DND-41 (cell line): ENCODE data around the gene ABHD12B.

Experiments
- EZH2 ChIP-seq: IDR thresholded peaks from 3 replicates; pipeline ENCODE4 v1.6.1; 2012; ENCODE audit warnings: borderline replicate concordance, low read depth, mild to moderate bottlenecking, moderate library complexity, low read length, inconsistent platforms; ENCODE audit not compliant: severe bottlenecking
- TF ChIP-seq, protein P1 (sequence below): IDR thresholded peaks from 2 replicates; pipeline ENCODE4 v1.5.1; 2012; ENCODE audit warnings: borderline replicate concordance, low read length, moderate library complexity, mild to moderate bottlenecking; ENCODE audit not compliant: poor library complexity, severe bottlenecking; ENCODE audit errors: extremely low read depth

DNA sequence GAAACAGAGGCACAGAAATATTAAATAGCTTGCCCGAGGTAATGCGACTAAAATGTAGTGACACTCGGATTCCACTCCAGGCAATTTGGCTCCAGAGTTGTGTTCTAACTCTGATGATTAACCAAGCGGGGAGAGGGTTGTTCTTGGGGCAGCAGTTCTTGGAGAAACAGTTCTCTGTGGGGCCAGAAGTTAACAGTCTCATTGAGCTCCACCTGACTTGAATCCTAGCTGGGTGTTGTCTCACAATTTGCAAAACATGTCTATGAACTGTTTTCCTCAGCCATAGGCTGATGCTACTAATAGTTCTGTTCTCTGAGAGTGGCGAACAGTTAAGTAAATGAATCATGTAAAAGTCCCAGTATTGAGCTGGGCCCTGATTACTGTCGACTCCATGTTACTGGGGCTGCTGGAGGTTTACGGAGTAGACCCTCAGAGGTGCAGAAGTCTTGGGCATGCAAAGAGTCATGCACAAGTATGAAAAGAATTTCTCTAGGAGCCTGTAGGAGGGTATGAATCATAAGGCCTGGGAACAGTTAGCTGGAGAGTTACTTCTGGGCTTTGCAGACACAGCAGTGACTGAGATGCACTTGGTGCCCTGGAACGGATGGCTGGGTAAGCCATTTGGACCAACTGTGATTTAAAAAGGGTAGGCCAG lies 25.5 kb upstream of the ABHD12B start:
- TF ChIP-seq, protein P1, sequence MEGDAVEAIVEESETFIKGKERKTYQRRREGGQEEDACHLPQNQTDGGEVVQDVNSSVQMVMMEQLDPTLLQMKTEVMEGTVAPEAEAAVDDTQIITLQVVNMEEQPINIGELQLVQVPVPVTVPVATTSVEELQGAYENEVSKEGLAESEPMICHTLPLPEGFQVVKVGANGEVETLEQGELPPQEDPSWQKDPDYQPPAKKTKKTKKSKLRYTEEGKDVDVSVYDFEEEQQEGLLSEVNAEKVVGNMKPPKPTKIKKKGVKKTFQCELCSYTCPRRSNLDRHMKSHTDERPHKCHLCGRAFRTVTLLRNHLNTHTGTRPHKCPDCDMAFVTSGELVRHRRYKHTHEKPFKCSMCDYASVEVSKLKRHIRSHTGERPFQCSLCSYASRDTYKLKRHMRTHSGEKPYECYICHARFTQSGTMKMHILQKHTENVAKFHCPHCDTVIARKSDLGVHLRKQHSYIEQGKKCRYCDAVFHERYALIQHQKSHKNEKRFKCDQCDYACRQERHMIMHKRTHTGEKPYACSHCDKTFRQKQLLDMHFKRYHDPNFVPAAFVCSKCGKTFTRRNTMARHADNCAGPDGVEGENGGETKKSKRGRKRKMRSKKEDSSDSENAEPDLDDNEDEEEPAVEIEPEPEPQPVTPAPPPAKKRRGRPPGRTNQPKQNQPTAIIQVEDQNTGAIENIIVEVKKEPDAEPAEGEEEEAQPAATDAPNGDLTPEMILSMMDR = no peak
- no peak for TF ChIP-seq EZH2
